ENCODE measurements around the gene ABCA10. TPM values are rescaled to one million over a fixed set of nuclear protein-coding genes. Genes with fewer than 3 reads are reported as not detected.
A peak's percentile ranks its signal among the peaks of the same experiment; 100 is the strongest.

ABCA10 gene
- total RNA-seq, 1 donor from 2014 or later: 9.8 TPM

- DNase-seq (no peak), ATAC-seq (no peak)
- Histone ChIP-seq H3K36me3 (no peaks in the 10 kb centered on the region), H3K27me3 (ENCODE audit: low read depth) (no peaks in the 10 kb centered on the region), H3K4me3 (no peak overlapping the region), H3K9me3 (no peaks in the 10 kb centered on the region), H3K4me1 (no peaks in the 10 kb centered on the region), H3K27ac (no peak overlapping the region)
- intact Hi-C loops (cut with DNase I): no loop called here
- no peak for TF ChIP-seq CTCF (IDR thresholded peaks at IDR 0.05)
Measured at GRCh38 chr17:69267219-69267618, 38.6 kb upstream of the ABCA10 start.

- DNase-seq: no peak
- intact Hi-C loops (cut with DNase I): no loop called here
- H3K27me3 ChIP-seq (ENCODE audit: low read depth): no peaks in the 10 kb centered on the region
Measured at GRCh38 chr17:69265873-69266272, 37.2 kb upstream of the ABCA10 start.

GRCh38 chr17:69254187-69254586, 25.6 kb upstream of the ABCA10 start:
- H3K36me3 ChIP-seq: peaks cover 28% of the 10 kb centered on the region

More at GRCh38 chr17:69265873-69266272, 37.2 kb upstream of the ABCA10 start:
- no peaks in the 10 kb centered on the region for H3K9me3 ChIP-seq
- H3K36me3 ChIP-seq: no peaks in the 10 kb centered on the region
- no peak for TF ChIP-seq CTCF (IDR thresholded peaks at IDR 0.05)
- H3K27ac ChIP-seq: no peak overlapping the region
- no peak for ATAC-seq
- no peak overlapping the region for H3K4me3 ChIP-seq
- H3K4me1 ChIP-seq: no peaks in the 10 kb centered on the region

GRCh38 chr17:69250641-69251040, 22.0 kb upstream of the ABCA10 start:
- TF ChIP-seq CTCF (IDR thresholded peaks at IDR 0.05): no peak
- Histone ChIP-seq H3K36me3 (peaks cover 28% of the 10 kb centered on the region), H3K9me3 (no peaks in the 10 kb centered on the region), H3K27me3 (ENCODE audit: low read depth) (no peaks in the 10 kb centered on the region), H3K27ac (no peak overlapping the region), H3K4me3 (no peak overlapping the region), H3K4me1 (no peaks in the 10 kb centered on the region)
- DNase-seq (no peak), ATAC-seq (no peak)
- intact Hi-C loops (cut with DNase I): no loop called here

More at GRCh38 chr17:69254187-69254586, 25.6 kb upstream of the ABCA10 start:
- no peaks in the 10 kb centered on the region for H3K9me3 ChIP-seq
- TF ChIP-seq CTCF (IDR thresholded peaks at IDR 0.05): no peak
- intact Hi-C loops (cut with DNase I): no loop called here
- ATAC-seq: no peak
- no peak for DNase-seq
- no peaks in the 10 kb centered on the region for H3K27me3 ChIP-seq (ENCODE audit: low read depth)
- no peaks in the 10 kb centered on the region for H3K4me1 ChIP-seq
- H3K27ac ChIP-seq: no peak overlapping the region
- H3K4me3 ChIP-seq: no peak overlapping the region

GRCh38 chr17:69246726-69247375, 18.2 kb upstream of the ABCA10 start:
- no peaks in the 10 kb centered on the region for H3K36me3 ChIP-seq
- peak in 1 of 2 donors; percentile 60 for ATAC-seq
- H3K27ac ChIP-seq: no peak overlapping the region
- H3K4me1 ChIP-seq: no peaks in the 10 kb centered on the region
- no peaks in the 10 kb centered on the region for H3K27me3 ChIP-seq (ENCODE audit: low read depth)
- intact Hi-C loops (cut with DNase I): no loop called here
- H3K9me3 ChIP-seq: no peaks in the 10 kb centered on the region
- H3K4me3 ChIP-seq: no peak overlapping the region
- no peak for DNase-seq
- peak; percentile 63 for TF ChIP-seq CTCF (IDR thresholded peaks at IDR 0.05)
